Activated T-helper 1 cell treated with Interleukin-2 at 50 U/mL for 16 hours (primary cell): Measurements from ENCODE around the gene TNFRSF25.
"Not testable (repeated sequence)": the region's sequence is repeated elsewhere in the genome, so short reads cannot be mapped to it uniquely, and the experiment has no call there.

Experiments used
- DNase-seq: peaks from one replicate; pipeline ENCODE4 v3.0.0-alpha.2; 2020; ENCODE audit warnings: low read depth

TNFRSF25 gene

DNA sequence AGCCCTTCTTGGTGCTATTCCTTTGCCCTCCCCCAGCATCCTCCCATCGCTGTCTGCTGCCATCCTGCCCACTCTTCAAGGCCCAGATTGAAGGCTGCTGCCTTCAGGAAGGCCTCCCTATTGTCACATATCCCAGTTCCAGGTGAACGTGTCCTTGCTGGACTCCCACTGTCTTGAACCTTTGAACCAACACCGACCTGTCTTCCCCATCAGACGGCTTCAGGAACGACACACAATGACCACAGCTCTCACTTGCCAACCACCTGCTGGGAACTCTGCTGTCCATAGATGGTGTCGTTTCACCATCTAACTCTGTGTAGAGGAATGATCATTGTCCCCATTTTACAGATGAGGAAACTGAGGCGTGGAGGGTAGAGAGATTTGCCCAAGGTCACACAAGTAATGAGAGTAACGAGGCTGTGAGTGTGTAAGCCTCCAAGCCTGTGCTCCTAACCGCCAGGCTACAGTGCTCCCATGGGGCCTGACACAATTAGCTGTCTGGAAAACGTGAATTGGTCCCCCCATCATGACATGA, 35.4 kb upstream of the TNFRSF25 start:
- no peak for DNase-seq

DNA sequence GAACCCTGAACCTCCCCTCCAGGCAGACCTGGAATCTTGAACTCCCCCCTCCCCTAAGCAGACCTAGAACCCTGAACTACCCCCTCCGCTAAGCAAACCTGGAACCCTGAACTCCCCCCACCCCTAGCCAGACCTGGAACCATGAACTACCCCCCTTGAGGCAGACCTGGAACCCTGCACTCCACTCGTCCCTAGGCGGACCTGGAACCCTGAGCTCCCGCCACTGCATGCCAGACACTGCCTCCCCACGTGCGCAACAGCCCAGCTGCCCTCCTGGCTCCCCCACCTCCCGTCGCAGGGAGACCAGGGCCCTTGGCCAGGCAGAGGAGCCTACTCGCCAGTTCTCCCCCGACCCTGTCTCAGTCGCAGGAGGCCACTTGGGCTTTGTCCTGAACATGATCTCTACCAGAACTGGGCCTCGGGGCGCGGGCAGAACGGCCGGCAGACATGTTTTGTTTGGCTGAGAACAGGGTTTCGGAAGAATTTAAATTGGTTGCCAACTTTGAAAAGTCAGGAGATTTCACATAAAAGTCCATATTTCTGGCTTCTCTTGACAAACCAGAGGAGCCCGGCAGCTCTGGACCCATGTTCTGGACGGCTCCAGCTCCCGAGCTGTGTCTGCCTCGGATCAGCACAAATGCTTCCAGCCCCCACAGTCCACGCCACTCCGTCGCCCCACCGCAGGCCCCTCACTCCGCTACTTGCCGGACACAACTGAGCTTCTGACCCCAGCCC, 34.7 kb upstream of the TNFRSF25 start:
- DNase-seq, result no peak

GRCh38 chr1:6499296-6499695, 33.3 kb upstream of the TNFRSF25 start:
- DNase-seq, result no peak

- DNase-seq, result no peak
These were observed 32.7 kb upstream of the TNFRSF25 start for GRCh38 chr1:6498576-6499111.

- DNase-seq, result no peak
These were observed 32.0 kb upstream of the TNFRSF25 start for GRCh38 chr1:6497867-6498575.

GRCh38 chr1:6497215-6497866, 31.4 kb upstream of the TNFRSF25 start:
- DNase-seq, result peak; percentile 41

DNA sequence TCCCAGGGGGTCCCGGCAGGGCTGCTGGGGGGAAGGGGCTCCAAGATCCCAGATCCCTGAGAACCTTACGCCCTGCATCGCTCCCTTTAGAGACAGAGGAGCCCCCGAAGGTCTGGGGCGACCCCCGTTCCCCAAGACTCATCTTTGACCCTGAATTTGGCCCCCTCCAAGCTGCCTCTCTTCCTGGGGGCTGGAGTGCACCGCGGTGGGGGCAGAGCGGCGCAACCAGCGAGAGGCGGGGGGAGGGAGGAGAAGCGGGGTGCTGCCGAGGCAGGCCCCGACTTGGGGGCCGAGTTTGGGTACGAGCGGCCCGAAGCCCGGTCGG, 30.9 kb upstream of the TNFRSF25 start:
- no peak for DNase-seq

- no peak for DNase-seq
These were observed 30.4 kb upstream of the TNFRSF25 start for GRCh38 chr1:6496365-6496721.

DNA sequence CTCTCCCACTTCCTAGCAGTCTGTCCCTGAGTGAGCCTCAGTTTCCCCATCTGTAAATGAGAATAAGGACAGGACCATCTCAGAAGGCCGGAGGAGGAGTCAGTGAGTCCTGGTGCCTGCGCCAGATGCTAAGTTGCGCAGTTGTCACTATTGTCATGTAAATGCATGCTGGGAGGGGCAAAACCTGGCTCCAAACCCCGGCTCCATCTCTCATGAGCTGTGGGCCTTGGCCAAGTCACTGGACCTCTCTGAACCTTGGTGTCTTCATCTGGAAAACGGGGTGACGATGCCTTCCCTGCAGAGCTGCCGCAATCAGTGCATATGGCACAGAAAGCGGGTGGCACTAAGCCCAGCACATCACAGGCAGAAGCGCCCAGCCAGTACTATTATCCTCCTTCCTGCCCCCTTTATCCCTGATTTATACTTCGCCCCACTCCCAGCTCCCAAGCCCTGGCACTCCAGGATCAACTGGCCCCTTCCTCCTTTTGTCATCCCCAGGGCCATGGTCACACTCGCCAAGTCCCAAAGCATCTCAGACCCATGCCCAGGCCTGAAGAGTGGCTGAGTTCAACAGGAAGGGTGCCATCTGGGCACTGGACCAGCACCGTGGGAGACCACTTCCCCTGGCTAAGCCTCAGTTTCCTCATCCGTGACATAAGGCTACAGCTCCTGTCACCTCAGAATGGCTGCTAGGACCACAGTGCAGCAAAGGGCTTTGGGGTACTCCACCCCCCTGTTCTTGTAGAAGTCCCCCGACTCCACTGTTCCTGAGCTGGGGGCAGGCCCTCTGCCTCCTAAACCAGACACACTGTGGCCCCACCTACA, 29.8 kb upstream of the TNFRSF25 start:
- no peak for DNase-seq

DNA sequence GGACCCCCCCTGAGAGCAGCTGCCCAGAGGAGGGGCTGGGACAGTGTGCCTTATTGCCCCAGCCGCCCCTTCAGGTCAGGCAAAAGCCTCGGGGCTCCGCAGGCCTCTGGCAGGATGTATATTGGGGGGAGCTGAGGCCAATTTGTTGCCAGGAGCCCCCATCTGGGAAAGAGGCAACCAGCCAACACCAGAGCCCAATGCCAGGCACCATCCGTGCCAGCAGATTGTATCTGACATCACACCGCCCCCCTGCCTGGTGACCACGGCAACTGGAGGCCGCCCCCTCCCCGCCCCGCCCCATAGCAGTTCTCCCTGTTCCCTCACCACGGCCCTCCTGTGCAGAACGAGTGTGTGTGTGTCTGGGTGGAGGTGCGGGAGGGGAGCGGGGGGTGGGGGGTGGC, 29.1 kb upstream of the TNFRSF25 start:
- DNase-seq, result no peak

GRCh38 chr1:6494627-6495026, 28.7 kb upstream of the TNFRSF25 start:
- DNase-seq, result no peak

GRCh38 chr1:6493834-6494223, 27.9 kb upstream of the TNFRSF25 start:
- DNase-seq, result not testable (repeated sequence)

- DNase-seq, result no peak
These were observed 26.0 kb upstream of the TNFRSF25 start for GRCh38 chr1:6491966-6492365.

GRCh38 chr1:6491480-6491962, 25.5 kb upstream of the TNFRSF25 start, which contains the start of gene PLEKHG5:
TSS of gene PLEKHG5 (minus strand) at chr1:6491667. CDS start at chr1:6477571, 14,096 bp downstream.
- DNase-seq, result no peak

- DNase-seq, result no peak
These were observed 25.1 kb upstream of the TNFRSF25 start for GRCh38 chr1:6491081-6491449.

GRCh38 chr1:6490181-6491080, 24.5 kb upstream of the TNFRSF25 start:
- DNase-seq, result peak; percentile 20

- DNase-seq, result peak; percentile 68
These were observed 23.8 kb upstream of the TNFRSF25 start for GRCh38 chr1:6489799-6490180.

GRCh38 chr1:6489383-6489765, 23.4 kb upstream of the TNFRSF25 start:
- DNase-seq, result no peak

GRCh38 chr1:6488602-6489382, 22.8 kb upstream of the TNFRSF25 start:
- DNase-seq, result no peak
